PFSK-1 (cell line): ENCODE measurements around the gene IRAK4.

Source experiments
- FOXP2 ChIP-seq: optimal IDR thresholded peaks from 2 replicates; pipeline ENCODE3; 2011; ENCODE audit warnings: borderline replicate concordance, control low read depth, inconsistent platforms; ENCODE audit not compliant: insufficient read depth; ENCODE audit errors: extremely low read length, extremely low read depth
- POLR2AphosphoS5 ChIP-seq: IDR thresholded peaks from 2 replicates; pipeline ENCODE4 v1.6.1; 2012; ENCODE audit warnings: low read depth, mild to moderate bottlenecking, control low read depth, low read length, moderate library complexity
- REST ChIP-seq, 2 experiments: IDR thresholded peaks; 2 replicates each; pipeline versions ENCODE4 v1.6.1 to v1.8.0; 2011 to 2012; ENCODE audit warnings: low read depth in 2 of 2, low read length in 2 of 2, control low read depth in 1 of 2, inconsistent platforms in 1 of 2, mild to moderate bottlenecking in 1 of 2, moderate library complexity in 1 of 2; ENCODE audit not compliant: insufficient read depth in 1 of 2
- SIN3A ChIP-seq: IDR thresholded peaks from 2 replicates; pipeline ENCODE4 v1.6.1; 2012; ENCODE audit warnings: mild to moderate bottlenecking, low read length, moderate library complexity, borderline replicate concordance; ENCODE audit not compliant: insufficient read depth
- TAF1 ChIP-seq: IDR thresholded peaks from 2 replicates; pipeline ENCODE4 v1.6.1; 2012; ENCODE audit warnings: low read length, control low read depth, borderline replicate concordance; ENCODE audit not compliant: insufficient read depth

IRAK4 gene

GRCh38 chr12:43728698-43729097 lies 30.1 kb upstream of the IRAK4 start:
- TF ChIP-seq REST (IDR thresholded peaks at IDR 0.05; ENCODE audit: insufficient read depth in 1 of 2, low read depth in 2 of 2, low read length in 2 of 2) (no peak), TAF1 (no peak), POLR2AphosphoS5 (no peak), SIN3A (no peak), FOXP2 (no peak)

- TF ChIP-seq SIN3A (no peak), POLR2AphosphoS5 (no peak), REST (IDR thresholded peaks at IDR 0.05; ENCODE audit: insufficient read depth in 1 of 2, low read depth in 2 of 2, low read length in 2 of 2) (no peak), FOXP2 (no peak), TAF1 (no peak)
Measured at GRCh38 chr12:43730283-43730682, 28.5 kb upstream of the IRAK4 start.

- TF ChIP-seq REST (IDR thresholded peaks at IDR 0.05; ENCODE audit: insufficient read depth in 1 of 2, low read depth in 2 of 2, low read length in 2 of 2) (no peak), SIN3A (no peak), POLR2AphosphoS5 (no peak)
Measured at GRCh38 chr12:43733687-43734086, 25.1 kb upstream of the IRAK4 start.

- TF ChIP-seq POLR2AphosphoS5 (no peak), SIN3A (no peak), TAF1 (no peak), FOXP2 (no peak), REST (IDR thresholded peaks at IDR 0.05; ENCODE audit: insufficient read depth in 1 of 2, low read depth in 2 of 2, low read length in 2 of 2) (no peak)
Measured at GRCh38 chr12:43736927-43737440, 21.8 kb upstream of the IRAK4 start.

- TF ChIP-seq TAF1 (no peak), POLR2AphosphoS5 (no peak), FOXP2 (no peak), REST (IDR thresholded peaks at IDR 0.05; ENCODE audit: insufficient read depth in 1 of 2, low read depth in 2 of 2, low read length in 2 of 2) (no peak), SIN3A (no peak)
Measured at GRCh38 chr12:43737646-43738045, 21.1 kb upstream of the IRAK4 start.
